ENCODE data around the gene KCNIP2. TPM values are rescaled to one million over a fixed set of nuclear protein-coding genes. Genes with fewer than 3 reads are reported as not detected.

Gene KCNIP2
- total RNA-seq, 1 experiment from 2014 or later: 8.5 TPM

DNA sequence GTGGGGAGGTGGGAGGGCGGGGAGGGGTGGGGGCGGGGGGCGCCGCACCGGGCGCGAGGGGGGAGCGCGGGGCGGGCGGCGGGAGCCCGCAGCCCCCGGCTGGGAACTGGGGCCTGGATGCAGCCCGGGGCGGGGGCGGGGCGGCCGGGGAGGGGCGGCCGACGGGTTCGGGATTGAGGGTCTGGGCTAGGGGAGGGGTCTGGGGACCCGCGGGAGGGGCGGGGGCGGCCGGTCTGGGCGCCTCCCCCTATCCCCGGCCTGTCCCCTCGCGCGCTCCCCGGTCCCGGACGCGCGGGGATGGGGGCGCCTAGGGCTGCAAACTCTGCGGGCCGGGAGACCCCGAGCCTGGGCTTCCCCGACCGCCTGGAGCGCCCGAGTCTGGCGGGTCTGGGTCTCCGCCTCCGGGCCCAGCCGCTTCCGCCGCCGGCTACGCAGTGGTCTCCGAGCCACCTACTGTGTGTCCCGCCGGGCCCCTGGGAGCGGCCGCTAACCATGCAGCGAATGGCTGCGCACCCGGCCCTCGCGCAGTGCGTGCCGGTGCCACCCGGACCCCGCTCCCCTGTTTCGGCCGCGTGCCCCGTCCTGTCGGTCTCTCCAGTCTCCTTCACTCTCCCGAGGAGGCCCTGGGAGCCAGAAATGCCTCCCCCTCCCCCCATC is 67.3 kb downstream of the KCNIP2 start:
- peaks cover 22% of the 10 kb centered on the region; the same call in 1 of the 2 replicates for H3K79me2 ChIP-seq (ENCODE audit: insufficient read depth, low read length)
- no peak overlapping the region for H2AFZ ChIP-seq (ENCODE audit: low read depth, low read length, poor library complexity, severe bottlenecking)
- intact Hi-C loops (cut with micrococcal nuclease): no loop called here
- DNase-seq (ENCODE audit: low read depth, low spot score) (no peak), ATAC-seq (no peak)
- H3K27ac ChIP-seq (ENCODE audit: low read depth, low read length): no peak overlapping the region
- no peaks in the 10 kb centered on the region for H3K27me3 ChIP-seq (ENCODE audit: insufficient read depth, low read length)
- H4K20me1 ChIP-seq (ENCODE audit: insufficient read depth): peaks cover 3% of the 10 kb centered on the region; the same call in 1 of the 2 replicates
- H3K4me3 ChIP-seq (replicated peaks in 1 of 2; ENCODE audit: low read depth in 1 of 2, low read length in 2 of 2): no peak overlapping the region
- ChIA-PET RAD21 (ENCODE audit: low non-redundant PET in 1 of 2, low total read pairs in 2 of 2, uncharacterized antibody in 2 of 2, unreplicated experiment in 2 of 2) (no interaction called here), POLR2A (no interaction called here), CTCF (interaction anchor here (1.7 kb wide), 1 partner anchor 174 kb away, joined by 6 read pairs; no protein-coding TSS in a partner anchor)
- H3K9me2 ChIP-seq (ENCODE audit: insufficient read depth): no peaks in the 10 kb centered on the region
- no peaks in the 10 kb centered on the region for H3K9me3 ChIP-seq (ENCODE audit: control insufficient read depth in 1 of 2, insufficient read depth in 1 of 2, low read depth in 1 of 2, low read length in 2 of 2)
- peaks cover 13 to 20% of the 10 kb centered on the region in 2 experiments for H3K4me1 ChIP-seq (ENCODE audit: control insufficient read depth in 1 of 2, insufficient read depth in 2 of 2, low read length in 2 of 2)
- TF ChIP-seq ZFX (IDR thresholded peaks at IDR 0.05) (no peak), FOSL1 (IDR thresholded peaks at IDR 0.05; ENCODE audit: low read depth) (no peak), CBX3 (IDR thresholded peaks at IDR 0.05; ENCODE audit: low read depth) (no peak), POLR2A (IDR thresholded peaks at IDR 0.05; ENCODE audit: borderline replicate concordance, extremely low read depth, insufficient read depth, insufficient read length) (no peak), CEBPB (IDR thresholded peaks at IDR 0.05; ENCODE audit: low read depth) (no peak), SP1 (IDR thresholded peaks at IDR 0.05; ENCODE audit: low read depth) (no peak), POLR2AphosphoS5 (IDR thresholded peaks at IDR 0.05; ENCODE audit: low read depth, low read length) (no peak), RAD21 (IDR thresholded peaks at IDR 0.05; ENCODE audit: low read depth) (no peak)
- TF ChIP-seq, protein P1, sequence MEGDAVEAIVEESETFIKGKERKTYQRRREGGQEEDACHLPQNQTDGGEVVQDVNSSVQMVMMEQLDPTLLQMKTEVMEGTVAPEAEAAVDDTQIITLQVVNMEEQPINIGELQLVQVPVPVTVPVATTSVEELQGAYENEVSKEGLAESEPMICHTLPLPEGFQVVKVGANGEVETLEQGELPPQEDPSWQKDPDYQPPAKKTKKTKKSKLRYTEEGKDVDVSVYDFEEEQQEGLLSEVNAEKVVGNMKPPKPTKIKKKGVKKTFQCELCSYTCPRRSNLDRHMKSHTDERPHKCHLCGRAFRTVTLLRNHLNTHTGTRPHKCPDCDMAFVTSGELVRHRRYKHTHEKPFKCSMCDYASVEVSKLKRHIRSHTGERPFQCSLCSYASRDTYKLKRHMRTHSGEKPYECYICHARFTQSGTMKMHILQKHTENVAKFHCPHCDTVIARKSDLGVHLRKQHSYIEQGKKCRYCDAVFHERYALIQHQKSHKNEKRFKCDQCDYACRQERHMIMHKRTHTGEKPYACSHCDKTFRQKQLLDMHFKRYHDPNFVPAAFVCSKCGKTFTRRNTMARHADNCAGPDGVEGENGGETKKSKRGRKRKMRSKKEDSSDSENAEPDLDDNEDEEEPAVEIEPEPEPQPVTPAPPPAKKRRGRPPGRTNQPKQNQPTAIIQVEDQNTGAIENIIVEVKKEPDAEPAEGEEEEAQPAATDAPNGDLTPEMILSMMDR (IDR thresholded peaks at IDR 0.05 in 2 of 3, conservative IDR thresholded peaks at IDR 0.05 in 1 of 3; ENCODE audit: borderline replicate concordance in 1 of 3, insufficient read depth in 1 of 3, low read depth in 2 of 3, low read length in 2 of 3): no peak
- TF ChIP-seq, protein P2, sequence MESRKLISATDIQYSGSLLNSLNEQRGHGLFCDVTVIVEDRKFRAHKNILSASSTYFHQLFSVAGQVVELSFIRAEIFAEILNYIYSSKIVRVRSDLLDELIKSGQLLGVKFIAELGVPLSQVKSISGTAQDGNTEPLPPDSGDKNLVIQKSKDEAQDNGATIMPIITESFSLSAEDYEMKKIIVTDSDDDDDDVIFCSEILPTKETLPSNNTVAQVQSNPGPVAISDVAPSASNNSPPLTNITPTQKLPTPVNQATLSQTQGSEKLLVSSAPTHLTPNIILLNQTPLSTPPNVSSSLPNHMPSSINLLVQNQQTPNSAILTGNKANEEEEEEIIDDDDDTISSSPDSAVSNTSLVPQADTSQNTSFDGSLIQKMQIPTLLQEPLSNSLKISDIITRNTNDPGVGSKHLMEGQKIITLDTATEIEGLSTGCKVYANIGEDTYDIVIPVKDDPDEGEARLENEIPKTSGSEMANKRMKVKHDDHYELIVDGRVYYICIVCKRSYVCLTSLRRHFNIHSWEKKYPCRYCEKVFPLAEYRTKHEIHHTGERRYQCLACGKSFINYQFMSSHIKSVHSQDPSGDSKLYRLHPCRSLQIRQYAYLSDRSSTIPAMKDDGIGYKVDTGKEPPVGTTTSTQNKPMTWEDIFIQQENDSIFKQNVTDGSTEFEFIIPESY (IDR thresholded peaks at IDR 0.05; ENCODE audit: extremely low read depth, insufficient replicate concordance, low read length): no peak
- H3K4me2 ChIP-seq (ENCODE audit: low read length): no peak overlapping the region
- BruUV-seq (replicated peaks): no TSS peak
- H3K36me3 ChIP-seq (ENCODE audit: control insufficient read depth in 1 of 2, insufficient read depth in 2 of 2, low read length in 2 of 2): peaks cover 0 to 18% of the 10 kb centered on the region in 2 experiments; a peak in 1 of 4 replicates
- no peak overlapping the region for H3K9ac ChIP-seq (ENCODE audit: low read length)

Other genes with a start within 250 kb of the KCNIP2 start
- 35.3 TPM for gene FBXW4, start 148.6 kb downstream of the KCNIP2 start, total RNA-seq (2021; ENCODE audit: unreplicated experiment)
- 2.7 TPM for gene FGF8, start 67.7 kb downstream of the KCNIP2 start, total RNA-seq (2021; ENCODE audit: unreplicated experiment)
- gene NPM3, start 60.4 kb downstream of the KCNIP2 start, total RNA-seq (2021; ENCODE audit: unreplicated experiment): 267 TPM
- gene OGA, start 25.4 kb downstream of the KCNIP2 start, total RNA-seq (2021; ENCODE audit: unreplicated experiment): 127 TPM
- gene ARMH3, start 212.4 kb upstream of the KCNIP2 start, total RNA-seq (2021; ENCODE audit: unreplicated experiment): 30.4 TPM
- 31.7 TPM for gene HPS6, start 221.5 kb upstream of the KCNIP2 start, total RNA-seq (2021; ENCODE audit: unreplicated experiment)

Data from HCT116 (cell line).